ENCODE results near the gene FAT1.

Gene FAT1, protein sequence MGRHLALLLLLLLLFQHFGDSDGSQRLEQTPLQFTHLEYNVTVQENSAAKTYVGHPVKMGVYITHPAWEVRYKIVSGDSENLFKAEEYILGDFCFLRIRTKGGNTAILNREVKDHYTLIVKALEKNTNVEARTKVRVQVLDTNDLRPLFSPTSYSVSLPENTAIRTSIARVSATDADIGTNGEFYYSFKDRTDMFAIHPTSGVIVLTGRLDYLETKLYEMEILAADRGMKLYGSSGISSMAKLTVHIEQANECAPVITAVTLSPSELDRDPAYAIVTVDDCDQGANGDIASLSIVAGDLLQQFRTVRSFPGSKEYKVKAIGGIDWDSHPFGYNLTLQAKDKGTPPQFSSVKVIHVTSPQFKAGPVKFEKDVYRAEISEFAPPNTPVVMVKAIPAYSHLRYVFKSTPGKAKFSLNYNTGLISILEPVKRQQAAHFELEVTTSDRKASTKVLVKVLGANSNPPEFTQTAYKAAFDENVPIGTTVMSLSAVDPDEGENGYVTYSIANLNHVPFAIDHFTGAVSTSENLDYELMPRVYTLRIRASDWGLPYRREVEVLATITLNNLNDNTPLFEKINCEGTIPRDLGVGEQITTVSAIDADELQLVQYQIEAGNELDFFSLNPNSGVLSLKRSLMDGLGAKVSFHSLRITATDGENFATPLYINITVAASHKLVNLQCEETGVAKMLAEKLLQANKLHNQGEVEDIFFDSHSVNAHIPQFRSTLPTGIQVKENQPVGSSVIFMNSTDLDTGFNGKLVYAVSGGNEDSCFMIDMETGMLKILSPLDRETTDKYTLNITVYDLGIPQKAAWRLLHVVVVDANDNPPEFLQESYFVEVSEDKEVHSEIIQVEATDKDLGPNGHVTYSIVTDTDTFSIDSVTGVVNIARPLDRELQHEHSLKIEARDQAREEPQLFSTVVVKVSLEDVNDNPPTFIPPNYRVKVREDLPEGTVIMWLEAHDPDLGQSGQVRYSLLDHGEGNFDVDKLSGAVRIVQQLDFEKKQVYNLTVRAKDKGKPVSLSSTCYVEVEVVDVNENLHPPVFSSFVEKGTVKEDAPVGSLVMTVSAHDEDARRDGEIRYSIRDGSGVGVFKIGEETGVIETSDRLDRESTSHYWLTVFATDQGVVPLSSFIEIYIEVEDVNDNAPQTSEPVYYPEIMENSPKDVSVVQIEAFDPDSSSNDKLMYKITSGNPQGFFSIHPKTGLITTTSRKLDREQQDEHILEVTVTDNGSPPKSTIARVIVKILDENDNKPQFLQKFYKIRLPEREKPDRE (N-terminal part only)

GRCh38 chr4:186723292-186724057 is at the start of gene FAT1:
Gene FAT1, minus strand, starts transcription at chr4:186723856. Its CDS starts 14,029 bp downstream, at chr4:186709827.
- H3K36me3 ChIP-seq (ENCODE audit: control insufficient read depth, low read length), result no peaks in the 10 kb centered on the region
- no peaks in the 10 kb centered on the region for H3F3A ChIP-seq (ENCODE audit: control insufficient read depth, insufficient read depth)
- H3K27me3 ChIP-seq (ENCODE audit: control insufficient read depth, low read length), result no peaks in the 10 kb centered on the region
- no peaks in the 10 kb centered on the region for H3K79me2 ChIP-seq (ENCODE audit: control insufficient read depth, low read length)
- no peaks in the 10 kb centered on the region for H4K20me1 ChIP-seq (ENCODE audit: control insufficient read depth, insufficient read depth, low read depth, low read length)
- no peak within 1 kb of the TSS for H3K4me2 ChIP-seq (ENCODE audit: low read length)
- TF ChIP-seq EZH2phosphoT487 (IDR thresholded peaks at IDR 0.05; ENCODE audit: borderline replicate concordance, low read length) (no peak), CTCF (IDR thresholded peaks at IDR 0.05; ENCODE audit: low read depth, low read length, poor library complexity, severe bottlenecking) (no peak)
- no peaks in the 10 kb centered on the region for H3K9me2 ChIP-seq (replicated peaks; ENCODE audit: control insufficient read depth, low read length)
- H3K27ac ChIP-seq (ENCODE audit: low read depth, low read length), result no peak within 1 kb of the TSS
- peaks cover 19% of the 10 kb centered on the region; the same call in 1 of the 2 replicates for H3K9me3 ChIP-seq (ENCODE audit: control insufficient read depth, insufficient read depth, low read length)
- no peak within 1 kb of the TSS for H3K4me3 ChIP-seq (ENCODE audit: low read length)
- H3K4me1 ChIP-seq (ENCODE audit: control insufficient read depth, low read length), result no peaks in the 10 kb centered on the region

DNA sequence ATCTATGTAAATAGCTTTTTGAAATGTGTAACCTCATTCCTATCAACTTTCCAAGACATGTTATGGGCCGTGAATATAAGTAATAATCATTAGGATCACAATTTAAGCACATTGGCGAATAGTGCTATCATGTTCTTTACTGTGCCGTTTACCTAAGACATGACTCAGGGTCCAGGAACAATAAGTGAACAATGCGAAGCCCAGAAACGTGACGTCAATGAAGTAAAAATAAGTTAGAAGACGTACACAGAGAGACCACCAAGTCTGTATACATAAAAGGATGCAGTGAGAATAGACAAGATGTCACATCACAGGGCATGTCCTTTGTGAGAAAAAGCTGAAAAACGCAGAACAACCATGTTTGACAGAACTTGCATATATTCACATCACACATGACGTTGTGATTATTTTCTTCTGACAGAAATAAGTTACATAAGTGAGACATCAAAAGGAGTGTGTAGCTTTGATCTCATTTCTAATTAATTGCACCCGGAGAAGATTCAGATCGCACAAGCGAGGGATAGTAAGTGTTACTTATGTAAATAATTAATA is 49.4 kb upstream of the FAT1 start:
- TF ChIP-seq EZH2phosphoT487 (IDR thresholded peaks at IDR 0.05; ENCODE audit: borderline replicate concordance, low read length), result no peak
- no peak for TF ChIP-seq CTCF (IDR thresholded peaks at IDR 0.05; ENCODE audit: low read depth, low read length, poor library complexity, severe bottlenecking)
- Histone ChIP-seq H3K79me2 (ENCODE audit: control insufficient read depth, low read length) (no peaks in the 10 kb centered on the region), H3K4me1 (ENCODE audit: control insufficient read depth, low read length) (no peaks in the 10 kb centered on the region), H3K9me3 (ENCODE audit: control insufficient read depth, insufficient read depth, low read length) (no peaks in the 10 kb centered on the region), H3K4me2 (ENCODE audit: low read length) (no peak overlapping the region), H4K20me1 (ENCODE audit: control insufficient read depth, insufficient read depth, low read depth, low read length) (no peaks in the 10 kb centered on the region), H3K36me3 (ENCODE audit: control insufficient read depth, low read length) (no peaks in the 10 kb centered on the region), H3K4me3 (ENCODE audit: low read length) (no peak overlapping the region), H3K27me3 (ENCODE audit: control insufficient read depth, low read length) (no peaks in the 10 kb centered on the region), H3F3A (ENCODE audit: control insufficient read depth, insufficient read depth) (no peaks in the 10 kb centered on the region), H3K9me2 (replicated peaks; ENCODE audit: control insufficient read depth, low read length) (no peaks in the 10 kb centered on the region), H3K27ac (ENCODE audit: low read depth, low read length) (no peak overlapping the region)

GRCh38 chr4:186771624-186772023 is 48.0 kb upstream of the FAT1 start:
- Histone ChIP-seq H3K27ac (ENCODE audit: low read depth, low read length) (no peak overlapping the region), H3K9me3 (ENCODE audit: control insufficient read depth, insufficient read depth, low read length) (no peaks in the 10 kb centered on the region), H3F3A (ENCODE audit: control insufficient read depth, insufficient read depth) (no peaks in the 10 kb centered on the region), H3K4me1 (ENCODE audit: control insufficient read depth, low read length) (no peaks in the 10 kb centered on the region), H3K4me2 (ENCODE audit: low read length) (no peak overlapping the region), H4K20me1 (ENCODE audit: control insufficient read depth, insufficient read depth, low read depth, low read length) (no peaks in the 10 kb centered on the region), H3K36me3 (ENCODE audit: control insufficient read depth, low read length) (no peaks in the 10 kb centered on the region), H3K4me3 (ENCODE audit: low read length) (no peak overlapping the region), H3K9me2 (replicated peaks; ENCODE audit: control insufficient read depth, low read length) (no peaks in the 10 kb centered on the region), H3K79me2 (ENCODE audit: control insufficient read depth, low read length) (no peaks in the 10 kb centered on the region), H3K27me3 (ENCODE audit: control insufficient read depth, low read length) (no peaks in the 10 kb centered on the region)
- TF ChIP-seq EZH2phosphoT487 (IDR thresholded peaks at IDR 0.05; ENCODE audit: borderline replicate concordance, low read length) (no peak), CTCF (IDR thresholded peaks at IDR 0.05; ENCODE audit: low read depth, low read length, poor library complexity, severe bottlenecking) (no peak)

All from DOHH2 (cell line).